ENCODE measurements around the gene NCF4.

Gene NCF4

DNA sequence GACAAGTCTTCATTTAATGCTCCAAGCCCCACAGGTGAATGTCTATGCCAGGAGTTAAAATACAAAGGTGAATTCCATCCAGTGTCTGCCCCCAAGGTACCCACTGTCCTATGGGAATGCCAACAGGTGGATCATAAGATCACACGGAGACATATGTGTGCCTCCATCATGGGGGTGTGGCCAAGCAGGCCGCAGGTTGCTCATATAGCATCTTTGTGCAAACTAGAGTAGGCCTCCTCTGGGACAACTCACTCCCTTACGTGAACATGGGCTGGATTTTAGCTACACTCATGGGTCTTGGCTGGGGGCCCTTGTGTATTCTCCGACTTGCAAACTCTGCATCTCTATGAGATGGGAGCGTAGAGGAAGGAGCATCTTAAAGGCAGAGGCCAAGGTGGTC, 6.9 kb downstream of the NCF4 start:
- no peaks in the 10 kb centered on the region for H3K9me3 ChIP-seq (ENCODE audit: control insufficient read depth, insufficient read depth, low read depth, low read length)
- no peaks in the 10 kb centered on the region for H3K36me3 ChIP-seq (ENCODE audit: control insufficient read depth in 2 of 2, insufficient read depth in 1 of 2, low read length in 2 of 2)
- CTCF ChIA-PET, result interaction anchor here (0.7 to 7.6 kb wide), 3 partner anchors 11 to 110 kb away, joined by 3 to 75 read pairs (median 7); no protein-coding TSS in a partner anchor
- no peaks in the 10 kb centered on the region for H3K4me1 ChIP-seq (ENCODE audit: control insufficient read depth, insufficient read depth, low read length)
- no peak for TF ChIP-seq ZNF354C (tag by site-specific recombination; IDR thresholded peaks at IDR 0.05; ENCODE audit: borderline replicate concordance, low read depth)
- no peak for TF ChIP-seq ZNF266 (tag by site-specific recombination; IDR thresholded peaks at IDR 0.05; ENCODE audit: low read depth)
- TF ChIP-seq ZNF404 (tag by site-specific recombination; IDR thresholded peaks at IDR 0.05), result no peak
- peak; percentile 74 for TF ChIP-seq SCRT2 (tag by site-specific recombination; IDR thresholded peaks at IDR 0.05)
- POLR2A ChIA-PET, result no interaction called here
- no peak overlapping the region for H3K4me3 ChIP-seq (ENCODE audit: low read depth, low read length)
- no peak overlapping the region for H3K27ac ChIP-seq (ENCODE audit: extremely low read depth, low read depth, low read length)

DNA sequence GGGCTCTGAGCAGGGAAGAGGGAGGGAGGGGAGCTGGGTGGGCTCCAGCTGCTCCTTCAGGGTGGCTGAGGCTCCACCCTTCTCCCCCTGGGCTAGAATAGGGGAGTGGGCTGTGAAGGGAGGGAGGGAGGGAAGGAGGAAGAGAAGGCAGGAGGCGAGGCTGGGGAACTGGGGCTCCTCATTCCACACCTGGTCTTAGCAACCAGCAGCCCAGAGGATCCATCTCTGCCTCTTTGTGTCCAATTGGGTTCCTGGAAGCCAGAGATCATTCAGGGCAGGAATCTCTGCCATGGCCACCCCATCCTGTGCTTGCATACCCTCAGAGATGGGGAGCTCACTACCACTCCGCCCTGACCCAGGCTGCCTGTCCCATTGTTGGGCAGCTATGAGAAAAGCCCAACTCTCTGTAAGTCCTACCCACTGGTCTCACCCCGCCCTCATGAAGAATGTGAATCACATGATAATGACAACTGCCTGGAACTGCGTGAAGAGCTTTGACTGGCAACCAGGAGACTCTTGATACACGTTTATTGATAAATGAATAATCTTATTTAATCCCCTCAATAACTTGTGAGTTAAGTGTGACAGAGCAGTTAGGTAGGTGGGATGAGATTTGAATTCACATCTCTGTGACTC, 7.9 kb downstream of the NCF4 start:
- ChIA-PET CTCF (interaction anchor here (0.6 to 7.6 kb wide), 2 partner anchors 12 to 177 kb away, joined by 3 to 75 read pairs; no protein-coding TSS in a partner anchor), POLR2A (no interaction called here)
- no peaks in the 10 kb centered on the region for H3K36me3 ChIP-seq (ENCODE audit: control insufficient read depth in 2 of 2, insufficient read depth in 1 of 2, low read length in 2 of 2)

DNA sequence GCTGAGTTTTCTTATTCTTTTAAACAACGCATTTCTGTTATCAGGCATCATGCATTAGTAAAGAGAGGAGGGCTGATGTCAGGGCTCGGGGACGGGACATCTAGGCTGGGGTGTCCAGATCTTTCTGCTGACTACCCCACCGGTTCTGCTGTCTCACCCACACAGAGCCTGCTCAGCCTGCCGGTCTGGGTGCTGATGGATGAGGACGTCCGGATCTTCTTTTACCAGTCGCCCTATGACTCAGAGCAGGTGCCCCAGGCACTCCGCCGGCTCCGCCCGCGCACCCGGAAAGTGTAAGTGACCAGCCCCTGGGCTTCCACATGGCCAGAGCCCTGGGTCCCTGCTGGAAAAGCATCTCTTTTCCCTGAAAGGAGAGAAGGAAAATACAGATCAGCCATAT, 9.4 kb downstream of the NCF4 start:
- ChIA-PET CTCF (interaction anchor here (2.0 to 7.6 kb wide), 2 partner anchors 14 to 107 kb away, joined by 8 to 75 read pairs; no protein-coding TSS in a partner anchor), POLR2A (no interaction called here)
- Histone ChIP-seq H3K27ac (ENCODE audit: extremely low read depth, low read depth, low read length) (no peak overlapping the region), H3K4me1 (ENCODE audit: control insufficient read depth, insufficient read depth, low read length) (no peaks in the 10 kb centered on the region), H3K36me3 (ENCODE audit: control insufficient read depth in 2 of 2, insufficient read depth in 1 of 2, low read length in 2 of 2) (no peaks in the 10 kb centered on the region), H3K9me3 (ENCODE audit: control insufficient read depth, insufficient read depth, low read depth, low read length) (no peaks in the 10 kb centered on the region), H3K4me3 (ENCODE audit: low read depth, low read length) (no peak overlapping the region)
- no peak for TF ChIP-seq ZNF629 (tag by site-specific recombination; IDR thresholded peaks at IDR 0.05)
- TF ChIP-seq ZFP41 (tag by site-specific recombination; IDR thresholded peaks at IDR 0.05; ENCODE audit: borderline replicate concordance), result no peak
- TF ChIP-seq ZNF416 (tag by site-specific recombination; IDR thresholded peaks at IDR 0.05), result no peak
- TF ChIP-seq ZBTB1 (tag by site-specific recombination; IDR thresholded peaks at IDR 0.05), result no peak
- TF ChIP-seq ZNF311 (tag by site-specific recombination; IDR thresholded peaks at IDR 0.05; ENCODE audit: borderline replicate concordance), result no peak
- TF ChIP-seq ZNF792 (tag by site-specific recombination; IDR thresholded peaks at IDR 0.05), result no peak
- no peak for TF ChIP-seq ZNF391 (tag by site-specific recombination; IDR thresholded peaks at IDR 0.05; ENCODE audit: borderline replicate concordance, low read depth)
- TF ChIP-seq HOXD13 (CRISPR knock-in tag; IDR thresholded peaks at IDR 0.05; ENCODE audit: borderline replicate concordance), result no peak
- TF ChIP-seq ZNF521 (tag by site-specific recombination; IDR thresholded peaks at IDR 0.05), result no peak
- TF ChIP-seq ZNF660 (tag by site-specific recombination; IDR thresholded peaks at IDR 0.05), result no peak

More for the DNA sequence above, 7.9 kb downstream of the NCF4 start:
- H3K4me3 ChIP-seq (ENCODE audit: low read depth, low read length), result no peak overlapping the region
- no peak overlapping the region for H3K27ac ChIP-seq (ENCODE audit: extremely low read depth, low read depth, low read length)
- H3K9me3 ChIP-seq (ENCODE audit: control insufficient read depth, insufficient read depth, low read depth, low read length), result no peaks in the 10 kb centered on the region
- TF ChIP-seq ZNF146 (tag by site-specific recombination; IDR thresholded peaks at IDR 0.05), result no peak
- TF ChIP-seq, protein P1, sequence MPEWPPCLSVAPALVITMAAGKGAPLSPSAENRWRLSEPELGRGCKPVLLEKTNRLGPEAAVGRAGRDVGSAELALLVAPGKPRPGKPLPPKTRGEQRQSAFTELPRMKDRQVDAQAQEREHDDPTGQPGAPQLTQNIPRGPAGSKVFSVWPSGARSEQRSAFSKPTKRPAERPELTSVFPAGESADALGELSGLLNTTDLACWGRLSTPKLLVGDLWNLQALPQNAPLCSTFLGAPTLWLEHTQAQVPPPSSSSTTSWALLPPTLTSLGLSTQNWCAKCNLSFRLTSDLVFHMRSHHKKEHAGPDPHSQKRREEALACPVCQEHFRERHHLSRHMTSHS (tag by site-specific recombination; IDR thresholded peaks at IDR 0.05), result no peak
- TF ChIP-seq ZNF211 (tag by site-specific recombination; IDR thresholded peaks at IDR 0.05; ENCODE audit: low read depth), result no peak
- TF ChIP-seq ZNF2 (tag by site-specific recombination; IDR thresholded peaks at IDR 0.05), result no peak
- no peak for TF ChIP-seq GLIS1 (tag by site-specific recombination; IDR thresholded peaks at IDR 0.05)
- no peaks in the 10 kb centered on the region for H3K4me1 ChIP-seq (ENCODE audit: control insufficient read depth, insufficient read depth, low read length)

DNA sequence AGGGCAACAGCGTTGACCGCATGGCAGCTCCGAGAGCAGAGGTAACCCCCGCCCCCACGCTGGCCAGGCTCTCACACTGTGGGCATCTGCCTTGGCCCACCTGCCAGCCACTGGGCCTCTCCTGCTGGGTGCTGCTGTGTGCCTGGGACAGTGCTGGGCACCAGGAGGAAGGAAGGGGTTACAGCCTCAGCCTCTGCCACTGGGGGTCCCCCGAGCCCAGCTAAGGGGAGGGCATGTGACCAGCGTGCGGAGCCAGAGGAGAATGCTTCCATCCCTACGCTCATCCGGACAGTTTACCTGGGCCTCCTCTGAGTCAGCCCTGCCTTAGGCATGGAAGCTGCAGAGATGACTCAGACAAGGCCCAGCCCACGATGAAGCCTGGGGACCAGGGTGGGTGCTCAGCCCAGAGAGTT, 10.9 kb downstream of the NCF4 start:
- Histone ChIP-seq H3K36me3 (ENCODE audit: control insufficient read depth in 2 of 2, insufficient read depth in 1 of 2, low read length in 2 of 2) (no peaks in the 10 kb centered on the region), H3K27ac (ENCODE audit: extremely low read depth, low read depth, low read length) (no peak overlapping the region), H3K4me3 (ENCODE audit: low read depth, low read length) (no peak overlapping the region), H3K4me1 (ENCODE audit: control insufficient read depth, insufficient read depth, low read length) (no peaks in the 10 kb centered on the region), H3K9me3 (ENCODE audit: control insufficient read depth, insufficient read depth, low read depth, low read length) (no peaks in the 10 kb centered on the region)
- CTCF ChIA-PET, result interaction anchor here (0.7 to 7.6 kb wide), 3 partner anchors 15 to 106 kb away, joined by 3 to 75 read pairs (median 8); no protein-coding TSS in a partner anchor
- POLR2A ChIA-PET, result interaction anchor here (0.6 kb wide), 1 partner anchor 178 kb away, joined by 4 read pairs; no protein-coding TSS in a partner anchor
- TF ChIP-seq, protein P2, sequence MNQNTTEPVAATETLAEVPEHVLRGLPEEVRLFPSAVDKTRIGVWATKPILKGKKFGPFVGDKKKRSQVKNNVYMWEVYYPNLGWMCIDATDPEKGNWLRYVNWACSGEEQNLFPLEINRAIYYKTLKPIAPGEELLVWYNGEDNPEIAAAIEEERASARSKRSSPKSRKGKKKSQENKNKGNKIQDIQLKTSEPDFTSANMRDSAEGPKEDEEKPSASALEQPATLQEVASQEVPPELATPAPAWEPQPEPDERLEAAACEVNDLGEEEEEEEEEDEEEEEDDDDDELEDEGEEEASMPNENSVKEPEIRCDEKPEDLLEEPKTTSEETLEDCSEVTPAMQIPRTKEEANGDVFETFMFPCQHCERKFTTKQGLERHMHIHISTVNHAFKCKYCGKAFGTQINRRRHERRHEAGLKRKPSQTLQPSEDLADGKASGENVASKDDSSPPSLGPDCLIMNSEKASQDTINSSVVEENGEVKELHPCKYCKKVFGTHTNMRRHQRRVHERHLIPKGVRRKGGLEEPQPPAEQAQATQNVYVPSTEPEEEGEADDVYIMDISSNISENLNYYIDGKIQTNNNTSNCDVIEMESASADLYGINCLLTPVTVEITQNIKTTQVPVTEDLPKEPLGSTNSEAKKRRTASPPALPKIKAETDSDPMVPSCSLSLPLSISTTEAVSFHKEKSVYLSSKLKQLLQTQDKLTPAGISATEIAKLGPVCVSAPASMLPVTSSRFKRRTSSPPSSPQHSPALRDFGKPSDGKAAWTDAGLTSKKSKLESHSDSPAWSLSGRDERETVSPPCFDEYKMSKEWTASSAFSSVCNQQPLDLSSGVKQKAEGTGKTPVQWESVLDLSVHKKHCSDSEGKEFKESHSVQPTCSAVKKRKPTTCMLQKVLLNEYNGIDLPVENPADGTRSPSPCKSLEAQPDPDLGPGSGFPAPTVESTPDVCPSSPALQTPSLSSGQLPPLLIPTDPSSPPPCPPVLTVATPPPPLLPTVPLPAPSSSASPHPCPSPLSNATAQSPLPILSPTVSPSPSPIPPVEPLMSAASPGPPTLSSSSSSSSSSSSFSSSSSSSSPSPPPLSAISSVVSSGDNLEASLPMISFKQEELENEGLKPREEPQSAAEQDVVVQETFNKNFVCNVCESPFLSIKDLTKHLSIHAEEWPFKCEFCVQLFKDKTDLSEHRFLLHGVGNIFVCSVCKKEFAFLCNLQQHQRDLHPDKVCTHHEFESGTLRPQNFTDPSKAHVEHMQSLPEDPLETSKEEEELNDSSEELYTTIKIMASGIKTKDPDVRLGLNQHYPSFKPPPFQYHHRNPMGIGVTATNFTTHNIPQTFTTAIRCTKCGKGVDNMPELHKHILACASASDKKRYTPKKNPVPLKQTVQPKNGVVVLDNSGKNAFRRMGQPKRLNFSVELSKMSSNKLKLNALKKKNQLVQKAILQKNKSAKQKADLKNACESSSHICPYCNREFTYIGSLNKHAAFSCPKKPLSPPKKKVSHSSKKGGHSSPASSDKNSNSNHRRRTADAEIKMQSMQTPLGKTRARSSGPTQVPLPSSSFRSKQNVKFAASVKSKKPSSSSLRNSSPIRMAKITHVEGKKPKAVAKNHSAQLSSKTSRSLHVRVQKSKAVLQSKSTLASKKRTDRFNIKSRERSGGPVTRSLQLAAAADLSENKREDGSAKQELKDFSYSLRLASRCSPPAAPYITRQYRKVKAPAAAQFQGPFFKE (tag by site-specific recombination; IDR thresholded peaks at IDR 0.05; ENCODE audit: borderline replicate concordance), result no peak
- TF ChIP-seq HOXC10 (CRISPR knock-in tag; IDR thresholded peaks at IDR 0.05), result no peak
- no peak for TF ChIP-seq ZNF514 (tag by site-specific recombination; IDR thresholded peaks at IDR 0.05)
- TF ChIP-seq TRIM28 (IDR thresholded peaks at IDR 0.05; ENCODE audit: borderline replicate concordance, low read length), result no peak
- TF ChIP-seq ZNF416 (tag by site-specific recombination; IDR thresholded peaks at IDR 0.05), result no peak

All from HEK293 (cell line).